ENCODE data around the gene PDE12.

PDE12 gene, protein sequence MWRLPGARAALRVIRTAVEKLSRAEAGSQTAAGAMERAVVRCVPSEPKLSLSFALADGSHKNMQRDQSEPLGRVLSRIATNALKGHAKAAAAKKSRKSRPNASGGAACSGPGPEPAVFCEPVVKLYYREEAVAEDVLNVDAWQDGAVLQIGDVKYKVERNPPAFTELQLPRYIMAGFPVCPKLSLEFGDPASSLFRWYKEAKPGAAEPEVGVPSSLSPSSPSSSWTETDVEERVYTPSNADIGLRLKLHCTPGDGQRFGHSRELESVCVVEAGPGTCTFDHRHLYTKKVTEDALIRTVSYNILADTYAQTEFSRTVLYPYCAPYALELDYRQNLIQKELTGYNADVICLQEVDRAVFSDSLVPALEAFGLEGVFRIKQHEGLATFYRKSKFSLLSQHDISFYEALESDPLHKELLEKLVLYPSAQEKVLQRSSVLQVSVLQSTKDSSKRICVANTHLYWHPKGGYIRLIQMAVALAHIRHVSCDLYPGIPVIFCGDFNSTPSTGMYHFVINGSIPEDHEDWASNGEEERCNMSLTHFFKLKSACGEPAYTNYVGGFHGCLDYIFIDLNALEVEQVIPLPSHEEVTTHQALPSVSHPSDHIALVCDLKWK

DNA sequence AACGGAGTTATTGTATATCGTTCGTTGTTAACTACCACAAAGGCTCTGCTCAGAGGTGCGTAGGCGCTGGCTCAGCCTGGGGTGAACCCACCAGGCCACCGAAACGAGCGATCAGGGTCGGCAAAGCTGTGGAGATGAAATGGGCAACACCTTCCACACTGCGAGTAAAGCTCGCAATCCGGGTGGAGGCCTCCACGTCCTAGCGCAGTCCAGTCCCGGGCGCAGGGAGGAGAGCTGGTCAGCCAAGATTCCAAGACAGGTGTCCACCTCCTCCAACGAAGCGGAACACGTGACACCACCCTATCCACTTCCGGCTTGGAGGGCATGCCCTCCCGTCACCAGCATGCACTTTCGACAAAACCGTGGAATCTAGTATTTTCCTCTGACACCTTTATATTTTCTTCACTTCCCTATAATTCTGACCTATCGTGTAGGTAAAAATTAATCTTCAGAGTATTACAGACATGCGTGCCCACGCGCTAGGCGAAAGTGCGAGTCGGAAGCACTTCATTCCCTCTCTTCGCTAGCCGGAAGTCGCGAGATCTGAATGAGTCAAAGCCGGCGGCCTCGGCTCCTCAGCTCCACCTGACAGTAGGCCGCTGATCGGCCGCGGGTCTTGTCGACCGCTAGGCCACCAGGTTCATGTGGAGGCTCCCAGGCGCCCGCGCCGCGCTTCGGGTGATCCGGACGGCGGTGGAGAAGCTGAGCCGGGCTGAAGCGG, at the start of gene PDE12:
PDE12 (plus strand) TSS at position 537 of the 721 bp plus-strand sequence; CDS start at position 643, 106 bp downstream.
- peak; percentile 82 to 87 for ATAC-seq

DNA sequence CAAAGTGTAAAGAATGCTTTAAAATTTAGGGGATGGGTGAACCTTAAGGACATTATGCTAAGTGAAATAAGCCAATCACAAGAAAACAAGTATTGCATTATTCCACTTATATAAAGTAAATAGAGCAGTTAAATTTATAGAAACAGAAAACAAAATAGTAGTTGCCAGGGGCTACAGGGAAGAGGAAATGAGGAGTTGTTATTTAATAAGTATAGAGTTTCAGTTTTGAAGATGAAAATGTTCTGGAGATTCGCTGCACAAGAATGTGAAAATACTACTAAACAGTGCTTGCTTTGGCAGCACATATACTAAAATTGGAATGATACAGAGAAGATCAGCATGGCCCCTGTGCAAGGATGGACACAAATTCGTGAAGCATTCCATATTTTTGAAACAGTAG, 43.9 kb upstream of the PDE12 start:
- no peak for ATAC-seq

DNA sequence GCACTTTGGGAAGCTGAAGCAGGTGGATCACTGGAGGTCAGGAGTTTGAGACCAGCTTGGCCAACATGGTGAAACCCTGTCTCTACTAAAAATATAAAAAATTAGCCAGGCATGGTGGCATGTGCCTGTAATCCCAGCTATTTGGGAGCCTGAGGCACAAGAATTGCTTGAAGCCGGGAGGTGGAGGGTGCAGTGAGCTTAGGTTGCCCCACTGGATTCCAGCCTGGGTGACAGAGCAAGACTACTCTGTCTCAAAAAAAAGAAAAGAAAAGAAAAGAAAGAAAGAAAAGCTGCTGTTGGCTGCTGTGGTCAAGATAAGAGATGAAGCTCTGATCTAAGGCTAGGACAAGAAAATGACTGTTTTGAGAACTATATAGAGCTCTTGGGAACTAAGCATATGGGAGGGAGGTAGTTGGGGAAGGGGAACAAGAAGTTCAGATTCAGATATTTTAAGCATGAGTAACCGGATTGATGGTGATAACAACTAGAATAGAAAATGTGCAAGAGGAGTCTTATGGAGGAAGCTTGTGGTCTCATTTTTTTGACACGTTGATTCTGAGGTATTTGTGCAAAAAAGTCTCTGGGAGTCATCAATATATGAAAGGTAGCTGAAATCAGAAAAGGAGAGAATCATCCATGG, 37.7 kb upstream of the PDE12 start:
- ATAC-seq, result no peak

DNA sequence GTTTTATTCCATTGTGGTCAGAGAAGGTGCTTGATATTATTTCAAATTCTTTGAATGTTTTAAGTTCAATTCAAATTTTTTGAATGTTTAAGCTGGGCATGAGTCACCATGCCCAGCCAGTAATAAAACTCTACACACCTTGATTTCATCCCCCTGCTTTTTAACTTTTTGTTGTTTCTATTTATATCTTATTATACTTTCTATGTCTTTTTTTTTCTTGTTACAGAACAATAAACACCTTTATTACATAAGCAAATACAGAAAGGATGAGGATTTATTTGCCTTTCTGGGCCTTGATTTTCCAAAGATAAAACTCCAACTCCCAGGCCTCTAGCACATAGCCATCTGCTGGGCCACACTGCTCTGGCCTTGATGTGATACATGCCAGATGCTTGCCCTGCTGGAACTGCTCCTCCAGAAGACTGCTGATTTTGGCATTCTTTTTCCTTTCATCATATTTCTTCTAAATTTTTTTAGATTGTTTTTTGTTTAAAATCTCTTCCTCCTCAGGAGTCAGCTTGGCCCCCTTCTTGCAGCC, 25.9 kb upstream of the PDE12 start:
- no peak for ATAC-seq

DNA sequence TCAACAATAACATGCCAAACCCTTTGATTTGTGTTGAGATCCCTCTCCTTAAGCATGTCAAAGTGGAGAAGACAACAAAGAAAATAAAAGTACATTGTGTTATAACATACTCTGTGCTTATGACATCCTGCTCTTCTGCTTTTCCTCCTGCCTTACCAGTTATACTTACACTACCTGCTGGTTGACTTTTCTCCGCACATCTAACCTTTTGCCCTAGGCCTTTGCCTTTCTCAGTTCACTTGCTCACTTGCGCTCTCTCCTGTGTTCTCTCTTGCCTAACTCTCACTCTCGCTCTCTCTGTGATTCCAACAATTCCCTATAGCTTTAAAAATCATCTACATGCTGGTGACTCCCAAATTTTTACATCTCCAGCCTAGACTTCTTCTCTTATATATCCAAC, 17.6 kb upstream of the PDE12 start:
- no peak for ATAC-seq

DNA sequence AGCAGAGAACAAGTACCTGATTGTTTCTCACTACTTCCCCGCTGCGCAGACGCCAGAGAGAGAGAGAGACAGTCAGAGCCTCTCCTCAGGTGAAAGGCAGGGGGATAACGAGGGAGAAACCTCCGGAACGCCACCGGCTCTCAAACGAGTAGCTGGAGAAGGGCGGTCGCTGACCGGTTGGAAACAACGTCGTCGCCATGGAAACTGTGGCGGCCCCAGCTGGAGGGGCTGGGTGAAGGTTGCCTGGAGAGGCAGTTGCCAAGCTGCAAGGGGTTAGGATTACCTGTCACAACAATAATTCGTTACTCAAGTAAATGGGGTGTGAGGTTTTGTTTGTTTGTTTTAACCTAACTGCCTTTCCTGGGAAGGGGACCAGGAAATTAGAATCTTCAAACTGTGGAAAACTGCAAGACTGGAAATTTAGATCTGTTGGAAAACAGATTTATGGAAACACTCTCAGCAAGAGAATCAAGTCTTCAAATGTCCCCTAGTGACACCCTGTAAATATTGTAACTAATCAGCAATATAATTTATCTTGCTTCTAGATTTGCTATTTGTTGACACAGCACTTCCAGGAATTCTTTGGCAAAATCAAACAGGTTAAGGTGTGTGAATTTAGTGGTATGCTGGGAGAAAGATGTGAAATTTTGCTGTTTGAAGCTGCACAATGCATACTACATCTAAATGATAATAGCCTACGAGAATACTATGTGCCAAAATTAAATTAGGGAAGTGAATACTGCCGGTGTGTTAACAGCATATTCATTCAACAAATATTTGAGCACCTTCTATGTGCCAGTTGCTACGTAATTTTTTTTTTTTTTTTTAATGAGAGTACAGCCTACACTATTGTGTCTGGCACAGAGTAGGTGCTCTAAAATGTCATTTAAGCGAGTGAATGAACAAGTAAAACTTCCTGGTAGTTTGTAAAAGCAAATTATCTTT, 11.6 kb upstream of the PDE12 start, which contains the start of gene DNAH12:
DNAH12 (minus strand) TSS at position 164 of the 945 bp plus-strand sequence. CDS start 1,474 bp downstream, outside the sequence.
- no peak for ATAC-seq

DNA sequence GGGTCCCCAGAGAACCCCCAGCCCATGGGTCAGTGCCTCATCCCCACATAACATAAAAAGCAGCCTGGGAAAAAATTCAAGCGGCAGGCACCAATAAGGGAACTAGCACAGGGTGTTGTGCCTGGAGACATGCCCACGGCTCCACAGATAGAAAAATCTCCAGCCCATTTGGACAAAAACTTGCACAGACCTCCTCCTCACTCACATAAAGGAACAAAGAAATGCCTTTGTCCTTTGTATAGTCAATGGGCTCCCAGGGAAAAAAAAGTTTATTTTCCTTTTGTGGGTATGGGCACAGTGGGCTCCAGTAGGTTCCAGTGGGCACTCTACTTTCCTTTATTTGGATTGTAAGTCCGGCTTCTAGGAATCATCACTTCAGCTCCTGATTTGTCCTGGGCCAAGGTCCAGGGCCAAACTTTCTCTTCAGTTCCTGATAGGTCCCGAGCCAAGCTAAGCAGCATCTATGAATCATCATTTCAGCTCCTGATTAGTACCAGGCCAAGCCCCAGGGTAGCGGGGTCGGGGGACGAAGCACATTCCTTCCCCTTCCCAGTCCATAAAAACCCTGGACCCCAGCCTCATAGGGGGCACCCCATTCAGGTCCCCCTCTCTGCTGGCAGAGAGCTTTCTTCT, 10.3 kb upstream of the PDE12 start:
- ATAC-seq, result no peak

DNA sequence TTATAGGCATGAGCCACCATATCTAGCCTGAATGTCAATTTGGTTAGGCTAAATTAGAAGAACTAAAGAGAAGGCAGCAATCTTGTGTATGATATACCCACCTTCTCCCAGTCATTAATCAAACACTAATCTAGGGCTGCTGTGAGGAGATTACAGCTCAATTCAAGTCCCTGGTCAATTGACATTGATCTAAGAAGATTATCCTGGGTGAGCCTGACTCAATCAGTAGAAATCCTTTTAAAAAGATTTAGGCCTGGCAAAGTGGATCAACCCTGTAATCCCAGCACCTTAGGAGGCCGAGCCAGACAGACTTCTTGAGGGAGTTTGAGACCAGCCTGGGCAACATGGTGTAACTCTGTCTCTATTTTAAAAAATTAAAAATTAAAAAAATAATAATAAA, 9.5 kb upstream of the PDE12 start:
- ATAC-seq, result no peak

DNA sequence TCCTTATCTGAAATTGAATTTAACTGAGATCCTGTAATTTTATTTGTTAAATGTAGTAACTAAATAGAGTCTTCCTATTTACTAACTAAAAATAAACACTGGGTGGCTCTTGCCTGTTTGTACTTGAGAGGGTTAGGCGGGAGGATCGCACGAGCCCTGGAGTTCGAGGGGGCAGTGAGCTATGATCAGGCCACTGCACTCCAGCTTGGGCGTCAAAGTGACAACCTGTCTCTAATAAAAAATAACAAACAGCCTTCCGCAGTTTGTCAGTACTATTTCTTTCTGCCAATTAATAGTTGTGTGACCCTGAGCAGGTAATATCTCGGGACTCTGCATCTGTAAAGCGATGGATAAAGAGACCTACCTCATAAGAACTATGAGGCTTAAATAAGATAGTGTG, 768 bp upstream of the PDE12 start:
- ATAC-seq, result no peak

DNA sequence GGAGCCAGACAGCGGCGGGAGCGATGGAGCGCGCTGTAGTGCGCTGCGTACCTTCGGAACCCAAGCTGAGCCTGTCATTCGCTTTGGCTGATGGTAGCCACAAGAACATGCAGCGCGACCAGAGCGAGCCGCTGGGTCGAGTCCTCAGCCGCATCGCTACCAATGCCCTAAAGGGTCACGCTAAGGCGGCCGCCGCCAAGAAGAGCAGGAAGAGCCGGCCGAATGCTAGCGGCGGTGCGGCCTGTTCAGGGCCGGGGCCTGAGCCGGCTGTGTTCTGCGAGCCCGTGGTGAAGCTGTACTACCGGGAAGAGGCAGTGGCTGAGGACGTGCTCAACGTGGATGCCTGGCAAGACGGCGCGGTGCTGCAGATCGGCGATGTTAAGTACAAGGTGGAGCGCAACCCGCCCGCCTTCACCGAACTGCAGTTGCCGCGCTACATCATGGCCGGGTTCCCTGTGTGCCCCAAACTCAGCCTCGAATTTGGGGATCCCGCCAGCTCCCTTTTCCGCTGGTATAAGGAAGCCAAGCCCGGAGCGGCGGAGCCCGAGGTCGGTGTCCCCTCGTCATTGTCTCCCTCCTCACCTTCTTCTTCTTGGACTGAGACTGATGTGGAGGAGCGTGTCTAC, 498 bp downstream of the PDE12 start:
- peak; percentile 28 to 34 for ATAC-seq

DNA sequence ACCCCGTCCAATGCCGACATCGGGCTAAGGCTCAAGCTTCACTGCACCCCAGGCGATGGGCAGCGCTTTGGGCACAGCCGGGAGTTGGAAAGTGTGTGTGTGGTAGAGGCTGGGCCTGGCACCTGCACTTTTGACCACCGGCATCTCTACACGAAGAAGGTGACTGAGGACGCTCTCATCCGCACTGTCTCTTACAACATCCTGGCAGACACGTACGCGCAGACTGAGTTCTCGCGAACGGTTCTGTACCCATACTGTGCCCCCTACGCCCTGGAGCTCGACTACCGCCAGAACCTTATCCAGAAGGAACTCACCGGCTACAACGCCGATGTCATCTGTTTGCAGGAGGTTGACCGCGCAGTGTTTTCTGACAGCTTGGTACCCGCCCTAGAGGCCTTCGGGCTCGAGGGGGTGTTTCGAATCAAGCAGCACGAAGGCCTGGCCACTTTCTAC, 1.0 kb downstream of the PDE12 start:
- peak; percentile 45 to 48 for ATAC-seq

DNA sequence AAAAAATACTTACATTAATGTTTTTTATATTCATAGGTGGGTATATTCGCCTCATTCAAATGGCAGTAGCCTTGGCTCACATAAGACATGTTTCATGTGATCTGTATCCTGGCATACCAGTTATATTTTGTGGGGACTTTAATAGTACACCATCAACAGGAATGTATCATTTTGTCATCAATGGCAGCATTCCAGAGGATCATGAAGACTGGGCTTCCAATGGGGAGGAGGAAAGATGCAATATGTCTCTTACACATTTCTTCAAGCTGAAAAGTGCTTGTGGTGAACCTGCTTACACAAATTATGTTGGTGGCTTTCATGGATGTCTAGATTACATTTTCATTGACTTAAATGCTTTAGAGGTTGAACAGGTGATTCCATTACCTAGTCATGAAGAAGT, 3.5 kb downstream of the PDE12 start:
- ATAC-seq, result no peak

DNA sequence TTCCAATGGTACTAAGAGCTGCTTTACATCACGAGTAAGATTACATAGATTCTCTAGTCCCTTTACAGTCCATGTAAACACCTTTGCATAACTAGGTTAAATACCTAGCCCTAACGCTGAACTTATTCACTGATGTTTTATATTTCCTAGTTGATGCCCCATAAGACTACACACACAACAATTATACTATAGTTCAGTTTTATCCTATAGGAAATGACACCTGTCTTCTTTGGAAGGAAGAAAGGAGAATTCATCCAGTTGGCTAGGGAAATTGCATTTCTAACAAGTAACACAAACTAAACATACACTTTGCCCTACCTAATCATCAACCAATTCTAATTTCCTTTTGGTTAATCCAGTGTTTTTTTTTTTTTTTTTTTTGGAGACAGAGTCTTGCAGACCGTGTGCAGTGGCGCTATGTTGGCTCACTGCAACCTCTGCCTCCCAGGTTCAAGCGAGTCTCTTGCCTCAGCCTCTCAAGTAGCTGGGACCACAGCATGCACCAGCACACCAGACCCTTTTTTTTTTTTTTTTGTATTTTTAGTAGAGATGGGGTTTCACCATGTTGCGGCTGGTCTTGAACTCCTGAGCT, 13.9 kb downstream of the PDE12 start:
- no peak for ATAC-seq

DNA sequence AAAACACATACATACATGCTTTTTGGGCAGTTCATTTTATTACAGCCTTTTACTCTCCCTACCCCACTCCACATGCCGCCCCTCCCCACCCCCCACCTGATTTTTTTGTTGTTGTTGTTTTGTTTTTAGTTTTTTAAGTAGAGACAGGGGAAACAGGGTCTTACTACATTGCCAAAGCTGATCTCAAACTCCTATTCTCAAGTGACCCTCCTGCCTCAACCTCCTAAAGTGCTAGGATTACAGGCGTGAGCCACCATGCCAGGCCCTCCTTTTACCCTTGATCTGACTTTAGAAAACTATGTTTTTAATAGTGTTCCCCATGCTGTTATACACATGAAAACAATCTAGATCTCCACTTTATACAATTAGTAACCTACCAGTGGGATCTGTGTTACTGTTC, 14.8 kb downstream of the PDE12 start:
- ATAC-seq, result no peak

DNA sequence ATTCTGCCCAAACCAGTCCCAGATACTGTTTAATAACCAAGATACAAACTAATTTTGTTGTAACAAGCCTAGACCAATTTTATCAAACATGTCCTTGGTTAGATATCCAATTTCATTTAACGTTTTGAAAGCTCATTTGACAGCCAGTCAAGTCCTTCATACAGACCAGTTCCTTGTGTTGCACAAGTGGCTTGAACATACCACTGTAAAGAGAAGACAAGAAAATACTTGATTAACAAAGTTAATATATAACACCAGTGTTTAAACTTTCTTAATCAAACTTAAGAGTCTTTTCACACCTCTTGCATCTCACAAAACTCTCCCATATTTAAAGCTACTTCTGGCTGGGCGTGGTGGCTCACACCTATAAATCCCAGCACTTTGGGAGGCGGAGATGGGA, 16.0 kb downstream of the PDE12 start:
- ATAC-seq, result no peak

DNA sequence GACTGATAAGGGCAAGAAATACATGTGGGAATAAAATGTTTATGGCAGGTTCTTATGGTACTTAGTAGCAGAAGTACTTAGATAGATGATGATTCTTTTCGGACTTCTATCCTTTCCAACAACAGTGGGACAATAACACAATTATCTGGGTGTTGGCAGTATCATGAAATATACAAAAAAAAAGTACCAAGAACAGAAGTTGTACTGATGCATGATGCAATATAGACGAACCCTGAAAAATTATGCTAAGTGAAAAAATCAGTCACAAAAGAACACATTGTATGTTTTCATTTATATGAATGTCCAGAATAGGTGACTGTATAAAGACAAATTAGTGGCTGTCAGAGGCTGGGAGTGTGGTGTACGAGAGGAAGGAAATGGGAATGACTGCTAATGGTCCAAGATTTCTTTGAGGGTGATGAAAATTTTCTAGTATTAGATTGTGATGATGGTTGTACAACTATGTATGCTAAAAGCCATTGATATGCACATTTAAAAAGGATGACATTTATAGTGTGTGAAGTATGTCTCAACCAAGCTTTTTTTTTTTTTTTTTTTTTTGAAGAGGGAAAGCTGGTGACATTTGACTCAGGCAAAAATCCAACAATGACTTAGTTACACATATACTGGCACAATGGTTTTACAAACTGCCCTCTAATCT, 20.0 kb downstream of the PDE12 start:
- no peak for ATAC-seq

DNA sequence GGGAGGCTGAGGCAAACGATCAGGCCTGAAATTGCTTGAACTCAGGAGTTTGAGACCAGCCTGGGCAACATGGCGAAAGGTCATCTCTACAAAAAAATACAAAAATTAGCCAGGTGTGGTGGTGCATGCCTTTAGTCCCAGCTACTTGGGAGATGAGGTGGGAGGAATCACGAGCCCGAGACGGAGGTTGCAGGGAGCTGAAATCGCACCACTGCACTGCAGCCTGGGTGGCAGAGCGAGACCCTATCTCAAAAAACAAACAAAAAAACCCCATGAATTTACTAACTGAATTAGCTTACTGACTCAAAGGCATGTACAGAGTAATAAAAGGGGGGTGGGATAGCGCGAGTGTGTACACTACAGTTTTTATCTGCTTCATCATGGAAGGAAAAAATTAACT, 21.7 kb downstream of the PDE12 start:
- ATAC-seq, result no peak

DNA sequence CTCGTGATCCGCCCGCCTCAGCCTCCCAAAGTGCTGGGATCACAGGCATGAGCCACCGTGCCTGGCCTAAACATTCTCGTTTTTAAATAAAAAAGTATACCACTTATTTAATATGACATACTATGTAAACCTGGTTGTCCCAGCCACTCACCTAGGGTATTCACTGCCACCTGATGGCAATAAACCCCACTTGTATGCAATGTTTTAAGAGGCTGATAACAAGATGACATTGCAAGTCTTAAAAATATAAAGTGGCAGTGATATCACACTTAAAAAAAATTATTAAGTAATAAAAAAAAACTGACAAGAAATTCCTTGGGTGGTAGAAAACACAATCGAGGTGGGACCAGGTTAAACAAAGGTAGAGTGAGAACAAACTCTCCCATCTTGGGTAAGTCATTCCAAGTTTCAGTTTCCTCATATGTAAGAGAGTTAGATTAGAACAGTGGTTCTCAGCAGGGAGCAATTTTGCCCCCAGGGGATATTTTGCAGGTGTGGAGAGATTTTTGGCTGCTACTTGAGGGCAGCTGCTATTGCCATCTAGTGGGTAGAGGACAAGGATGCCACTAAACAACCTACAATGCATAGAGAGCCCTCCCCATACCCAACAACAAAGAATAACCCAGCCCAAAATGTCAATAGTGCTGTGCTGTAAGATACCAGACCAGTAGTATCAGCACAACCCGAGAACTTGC, 26.5 kb downstream of the PDE12 start:
- no peak for ATAC-seq

DNA sequence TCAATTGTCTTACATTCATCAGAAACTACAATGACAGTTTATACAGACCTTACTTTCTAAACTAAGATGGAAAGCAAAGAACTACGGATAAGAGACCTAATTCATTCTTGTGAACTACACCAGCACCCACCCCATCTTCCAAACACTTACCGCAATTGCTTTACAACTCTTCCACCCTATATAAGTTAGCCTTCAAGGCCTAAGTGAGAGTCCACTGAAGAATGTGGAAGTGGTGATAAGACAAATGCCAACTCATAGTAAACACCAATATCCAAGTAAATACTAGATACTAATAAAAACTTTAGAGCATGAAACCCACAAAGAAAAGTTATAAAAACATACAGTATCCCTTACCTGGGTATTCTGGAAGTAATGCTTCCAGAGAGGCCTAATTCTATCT, 27.5 kb downstream of the PDE12 start:
- no peak for ATAC-seq

Measured in activated CD4-positive, CD25-positive, alpha-beta regulatory T cell treated with anti-CD3 and anti-CD28 coated beads, Interleukin-2, amount 50 U/mL, for 24 hours (primary cell).